Lung microvascular endothelial cell (primary cell): Measurements from ENCODE around the gene GATB. TPM values are rescaled to one million over a fixed set of nuclear protein-coding genes. Genes with fewer than 3 reads are reported as not detected.

Experiments
- DNase-seq, 2 donors: peaks; one replicate each; pipeline versions ENCODE4 v3.0.0 to v3.0.0-alpha.2; 2010; ENCODE audit warnings: low read depth in 2 of 2
- total RNA-seq: library from RNA; depleted of rRNA; stranded (reverse); fragments of >200 nt; gene quantifications from 2 replicates; pipeline ENCODE4 v1.2.1, GENCODE V29; 2014

The GATB gene
- total RNA-seq, 1 donor from 2014 or later, result 8.3 TPM

GRCh38 chr4:151675411-151675971 is 85.3 kb downstream of the GATB start:
- DNase-seq, result no peak

- peak; percentile 31 to 56 for DNase-seq
Observed at GRCh38 chr4:151674804-151675391, 85.9 kb downstream of the GATB start.

GRCh38 chr4:151673908-151674520 is 86.8 kb downstream of the GATB start:
- no peak for DNase-seq

GRCh38 chr4:151672996-151673395 is 87.8 kb downstream of the GATB start:
- DNase-seq, result no peak

GRCh38 chr4:151671541-151672059 is 89.2 kb downstream of the GATB start:
- no peak for DNase-seq

GRCh38 chr4:151670843-151671242 is 90.0 kb downstream of the GATB start:
- DNase-seq, result no peak

GRCh38 chr4:151669990-151670389 is 90.8 kb downstream of the GATB start:
- no peak for DNase-seq

- no peak for DNase-seq
Observed at GRCh38 chr4:151668689-151669402, 92.0 kb downstream of the GATB start.

GRCh38 chr4:151667666-151668065 is 93.1 kb downstream of the GATB start:
- no peak for DNase-seq

- DNase-seq, result no peak
Observed at GRCh38 chr4:151667048-151667447, 93.8 kb downstream of the GATB start.

- DNase-seq, result no peak
Observed at GRCh38 chr4:151666501-151666900, 94.3 kb downstream of the GATB start.

GRCh38 chr4:151665785-151666127 is 95.1 kb downstream of the GATB start:
- DNase-seq, result no peak

- no peak for DNase-seq
Observed at GRCh38 chr4:151665022-151665784, 95.6 kb downstream of the GATB start.

GRCh38 chr4:151664289-151664688 is 96.5 kb downstream of the GATB start:
- no peak for DNase-seq

GRCh38 chr4:151663109-151663508 is 97.7 kb downstream of the GATB start:
- DNase-seq, result no peak

- DNase-seq, result no peak
Observed at GRCh38 chr4:151661873-151662272, 98.9 kb downstream of the GATB start.

GRCh38 chr4:151660676-151661075 is 100.1 kb downstream of the GATB start:
- DNase-seq, result no peak

- no peak for DNase-seq
Observed at GRCh38 chr4:151659601-151660364, 101.0 kb downstream of the GATB start.

GRCh38 chr4:151658959-151659600 is 101.7 kb downstream of the GATB start:
- DNase-seq, result peak; percentile 57 to 82

- DNase-seq, result no peak
Observed at GRCh38 chr4:151657896-151658295, 102.9 kb downstream of the GATB start.
